ENCODE results near the gene CDK19.

Gene CDK19

DNA sequence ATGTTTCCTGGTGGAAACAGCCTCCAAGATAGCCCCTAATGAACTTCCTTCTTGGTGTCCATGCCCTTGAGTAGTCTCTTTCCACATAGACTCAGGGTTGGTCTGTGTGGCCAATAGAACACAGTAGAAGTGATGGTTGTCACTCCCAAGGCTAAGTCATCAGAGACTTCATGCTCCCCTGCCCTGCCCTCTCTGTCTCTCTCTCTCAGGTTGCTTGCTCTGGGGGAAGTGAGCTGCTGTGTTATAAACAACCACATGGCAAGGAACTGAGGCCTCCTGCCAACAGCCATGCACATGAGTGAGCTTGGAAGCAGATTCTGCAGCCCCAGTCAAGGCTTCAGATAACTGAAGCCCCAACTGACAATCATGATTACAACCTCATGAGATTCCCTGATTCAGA is 253.6 kb downstream of the CDK19 start:
- DNase-seq (ENCODE audit: low spot score): no peak
- in situ Hi-C loops (cut with MboI; ENCODE audit: low sequenced_read_pairs, unreplicated experiment): no loop called here
- TF ChIP-seq, protein P1, sequence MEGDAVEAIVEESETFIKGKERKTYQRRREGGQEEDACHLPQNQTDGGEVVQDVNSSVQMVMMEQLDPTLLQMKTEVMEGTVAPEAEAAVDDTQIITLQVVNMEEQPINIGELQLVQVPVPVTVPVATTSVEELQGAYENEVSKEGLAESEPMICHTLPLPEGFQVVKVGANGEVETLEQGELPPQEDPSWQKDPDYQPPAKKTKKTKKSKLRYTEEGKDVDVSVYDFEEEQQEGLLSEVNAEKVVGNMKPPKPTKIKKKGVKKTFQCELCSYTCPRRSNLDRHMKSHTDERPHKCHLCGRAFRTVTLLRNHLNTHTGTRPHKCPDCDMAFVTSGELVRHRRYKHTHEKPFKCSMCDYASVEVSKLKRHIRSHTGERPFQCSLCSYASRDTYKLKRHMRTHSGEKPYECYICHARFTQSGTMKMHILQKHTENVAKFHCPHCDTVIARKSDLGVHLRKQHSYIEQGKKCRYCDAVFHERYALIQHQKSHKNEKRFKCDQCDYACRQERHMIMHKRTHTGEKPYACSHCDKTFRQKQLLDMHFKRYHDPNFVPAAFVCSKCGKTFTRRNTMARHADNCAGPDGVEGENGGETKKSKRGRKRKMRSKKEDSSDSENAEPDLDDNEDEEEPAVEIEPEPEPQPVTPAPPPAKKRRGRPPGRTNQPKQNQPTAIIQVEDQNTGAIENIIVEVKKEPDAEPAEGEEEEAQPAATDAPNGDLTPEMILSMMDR (IDR thresholded peaks at IDR 0.05; ENCODE audit: borderline replicate concordance, control extremely low read depth, extremely low read depth, insufficient read depth, missing control alignments): no peak

DNA sequence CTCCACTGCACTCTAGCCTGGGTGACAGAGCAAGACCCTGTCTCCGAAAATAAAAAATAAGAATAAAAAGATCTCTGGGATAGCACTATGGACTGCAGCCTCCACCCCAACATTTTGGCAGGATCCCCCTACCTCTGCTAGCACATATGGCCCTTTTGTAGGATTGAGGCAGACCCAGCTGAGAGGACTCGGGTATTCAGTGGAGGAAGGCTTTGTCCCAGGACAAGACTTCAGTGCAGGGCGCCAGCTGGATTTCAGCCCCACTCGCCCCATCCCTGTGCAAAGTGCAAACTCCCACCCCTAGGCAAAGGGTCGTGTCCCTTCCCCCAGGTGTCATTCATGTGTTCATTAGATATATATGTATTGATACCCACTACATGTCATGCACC is 254.3 kb downstream of the CDK19 start:
- in situ Hi-C loops (cut with MboI; ENCODE audit: low sequenced_read_pairs, unreplicated experiment): no loop called here
- no peak for DNase-seq (ENCODE audit: low spot score)
- TF ChIP-seq, protein P1 (IDR thresholded peaks at IDR 0.05; ENCODE audit: borderline replicate concordance, control extremely low read depth, extremely low read depth, insufficient read depth, missing control alignments): no peak

- DNase-seq (ENCODE audit: low spot score): no peak
- TF ChIP-seq, protein P1 (IDR thresholded peaks at IDR 0.05; ENCODE audit: borderline replicate concordance, control extremely low read depth, extremely low read depth, insufficient read depth, missing control alignments): no peak
- in situ Hi-C loops (cut with MboI; ENCODE audit: low sequenced_read_pairs, unreplicated experiment): no loop called here
These were observed 254.8 kb downstream of the CDK19 start for GRCh38 chr6:110560239-110561007.

Measured in GM13976 (cell line).